GM19452 (cell line): Measurements from ENCODE around the gene RPL10A.
"Not testable (repeated sequence)": the region's sequence is repeated elsewhere in the genome, so short reads cannot be mapped to it uniquely, and the experiment has no call there.

Experiments used
- ATAC-seq: cut with Tn5 transposase; IDR thresholded peaks from one replicate; pipeline ENCODE4 v1.9.1; 2021; ENCODE audit not compliant: unreplicated experiment

RPL10A gene

DNA sequence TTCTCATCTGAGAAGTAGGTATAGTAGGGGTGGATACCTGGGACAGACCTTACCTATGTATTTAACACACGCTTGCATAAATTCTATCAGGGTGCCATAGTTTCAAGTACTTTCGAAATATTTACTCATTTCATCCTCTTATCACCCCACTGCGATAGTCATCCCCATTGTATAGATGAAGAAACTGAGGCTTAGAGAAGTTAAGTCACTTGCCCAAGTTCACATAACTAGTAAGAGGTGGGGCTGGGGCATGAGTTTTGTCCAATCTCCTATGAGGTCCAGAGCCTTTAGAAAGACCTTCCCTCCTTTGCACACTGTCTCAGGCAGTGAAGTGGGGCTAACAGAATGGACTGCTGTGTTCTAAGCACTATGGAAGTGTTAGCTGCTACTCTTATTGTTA is 38.3 kb downstream of the RPL10A start:
- ATAC-seq: no peak

DNA sequence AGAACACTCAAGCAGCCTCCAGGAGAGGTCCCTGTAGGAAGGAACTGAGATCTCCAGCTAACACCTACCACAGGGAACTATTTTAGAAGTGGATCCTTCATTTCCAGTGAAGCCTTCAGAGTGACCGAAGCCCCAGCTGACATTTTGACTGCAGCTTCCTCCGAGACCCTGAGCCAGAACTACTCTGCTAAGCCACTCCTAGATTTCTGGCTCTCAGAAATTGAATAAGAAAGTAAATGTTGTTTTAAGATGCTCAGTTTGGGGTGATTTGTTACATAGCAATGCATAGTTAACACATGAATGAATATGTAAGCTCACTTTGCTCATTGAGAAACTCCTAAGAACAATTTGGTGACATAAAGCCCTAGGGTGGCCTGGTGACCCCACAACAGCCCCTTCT is 39.0 kb downstream of the RPL10A start:
- no peak for ATAC-seq

DNA sequence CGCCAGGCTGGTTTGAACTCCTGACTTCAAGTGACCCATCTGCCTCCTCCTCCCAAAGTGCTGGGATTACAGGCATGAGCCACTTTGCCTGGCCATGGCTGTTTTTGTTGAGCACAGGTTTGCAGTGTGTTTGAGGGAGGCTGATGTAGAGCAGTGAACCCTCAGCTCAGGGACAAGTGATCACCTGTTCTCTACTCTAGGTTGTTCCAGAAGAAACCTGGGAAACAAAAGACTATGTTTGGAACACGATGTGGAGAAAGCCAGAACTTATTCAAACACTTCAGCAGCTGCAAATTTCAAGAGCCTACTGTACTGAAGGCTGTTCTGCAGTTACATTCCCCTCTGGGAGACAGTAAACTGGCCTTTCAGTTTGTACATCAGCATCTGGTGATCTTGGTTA is 39.8 kb downstream of the RPL10A start:
- no peak for ATAC-seq

DNA sequence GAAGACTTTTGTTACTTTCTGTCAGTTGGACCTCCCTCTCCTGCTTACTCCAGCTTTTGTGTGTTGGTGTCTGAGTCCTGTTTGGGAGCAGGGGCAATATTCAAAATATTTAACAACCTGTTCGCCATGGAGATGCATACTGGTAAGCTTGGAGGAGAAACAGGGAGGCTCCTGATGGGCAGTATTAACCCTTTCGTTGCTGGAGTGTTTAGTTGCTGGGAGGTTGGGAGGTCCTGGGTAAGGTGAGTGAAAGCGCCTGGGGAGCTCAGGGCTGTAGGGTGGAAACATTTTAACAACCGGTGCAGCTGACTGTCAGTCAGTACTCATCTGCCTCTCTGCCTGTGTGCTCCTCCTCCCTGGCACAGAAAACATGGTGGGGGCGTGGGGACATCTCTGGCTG is 40.3 kb downstream of the RPL10A start:
- ATAC-seq: no peak

DNA sequence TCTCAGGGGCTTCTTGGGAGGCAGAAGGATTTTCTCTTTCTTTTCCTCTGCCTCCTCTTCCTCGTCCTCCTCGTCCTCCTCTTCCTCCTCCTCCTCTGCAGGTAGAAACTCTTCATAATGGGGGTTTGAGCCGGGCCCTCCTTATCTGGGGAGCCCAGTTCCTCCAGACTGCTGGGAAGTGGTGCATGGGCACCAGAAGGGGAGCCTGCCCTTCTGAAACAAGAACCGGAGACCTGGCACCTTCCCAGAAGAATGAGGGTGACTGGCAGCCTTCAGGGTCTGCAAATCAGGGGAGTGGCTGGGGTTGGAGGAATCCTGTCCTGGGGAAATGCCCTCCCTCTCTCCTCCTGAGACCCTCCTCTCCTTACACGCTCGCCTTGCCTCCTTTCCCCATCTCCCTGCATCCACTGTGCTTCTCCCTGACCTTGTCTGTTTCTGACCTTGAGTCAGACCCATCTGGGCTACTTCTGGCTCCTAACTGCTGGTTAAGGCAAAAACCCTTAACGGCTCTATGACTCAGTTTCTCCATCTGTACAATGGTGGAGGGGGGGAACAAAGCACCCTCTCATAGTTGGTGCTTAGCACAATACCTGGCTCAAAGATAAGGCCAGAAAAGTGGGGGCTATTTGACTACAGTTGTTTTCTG is 42.8 kb downstream of the RPL10A start:
- ATAC-seq: no peak

DNA sequence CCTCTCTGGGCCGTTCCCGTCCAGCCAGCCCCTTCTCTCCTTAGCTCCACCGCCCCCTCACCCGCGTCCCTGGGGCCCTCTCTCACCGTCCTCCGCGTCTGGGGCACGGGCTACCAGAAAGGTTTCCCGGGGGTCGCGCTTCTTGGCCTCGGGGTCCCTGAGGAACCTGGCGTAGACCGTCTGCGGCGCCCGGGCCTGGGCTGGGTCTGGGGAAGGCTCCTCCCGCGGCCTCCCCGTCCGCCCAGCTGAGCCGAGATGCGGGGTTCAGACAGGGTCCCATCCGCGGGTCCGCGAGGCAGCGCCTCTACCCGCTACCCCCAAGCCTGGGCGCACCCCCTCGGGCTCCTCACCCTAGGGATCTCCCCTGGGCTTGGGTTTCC is 43.4 kb downstream of the RPL10A start:
- ATAC-seq: no peak

DNA sequence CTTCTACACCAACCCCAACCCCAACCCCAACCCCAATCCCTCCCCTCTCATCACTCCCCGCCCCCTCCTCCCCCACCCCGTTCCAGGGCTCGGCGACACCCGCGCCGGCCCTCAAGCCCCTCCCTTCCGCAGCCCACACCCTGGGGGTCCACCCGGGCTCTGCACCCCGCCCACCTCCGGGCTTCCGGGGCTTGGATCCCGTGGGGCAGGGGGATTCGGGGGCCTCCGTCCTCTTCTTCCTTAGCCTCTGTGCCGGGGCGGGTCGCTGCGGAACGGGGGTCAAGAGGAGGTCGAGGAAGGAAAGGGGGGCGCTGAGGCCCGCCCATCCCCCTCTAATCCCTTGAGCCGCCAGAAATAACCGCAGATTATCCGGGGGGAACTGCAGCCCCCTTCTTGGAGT is 43.8 kb downstream of the RPL10A start:
- ATAC-seq: no peak

DNA sequence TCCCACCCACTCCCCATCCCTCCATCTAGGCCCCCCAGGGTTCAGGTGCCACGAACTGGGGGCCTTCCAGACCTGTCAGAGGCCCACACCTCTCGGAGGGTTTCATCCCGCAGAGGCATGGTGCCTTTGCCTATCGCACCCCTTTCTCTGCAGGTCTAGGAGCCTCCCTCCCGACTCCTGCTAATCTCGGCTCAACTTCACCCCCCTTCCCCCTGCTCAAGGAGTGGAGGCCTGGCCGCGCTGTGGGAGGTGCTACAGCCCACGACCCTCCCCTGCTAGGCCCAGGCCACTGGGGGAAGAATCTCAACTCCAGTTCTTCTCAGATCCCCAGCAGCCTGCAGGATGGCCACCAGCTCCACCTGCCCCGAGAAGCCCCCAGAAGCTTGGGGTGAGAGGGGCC is 44.5 kb downstream of the RPL10A start, which contains the start of gene TULP1:
Gene TULP1, minus strand, starts transcription at position 157 of the 400 bp plus-strand sequence. Its CDS starts 38 bp downstream, at position 119.
- ATAC-seq: no peak

DNA sequence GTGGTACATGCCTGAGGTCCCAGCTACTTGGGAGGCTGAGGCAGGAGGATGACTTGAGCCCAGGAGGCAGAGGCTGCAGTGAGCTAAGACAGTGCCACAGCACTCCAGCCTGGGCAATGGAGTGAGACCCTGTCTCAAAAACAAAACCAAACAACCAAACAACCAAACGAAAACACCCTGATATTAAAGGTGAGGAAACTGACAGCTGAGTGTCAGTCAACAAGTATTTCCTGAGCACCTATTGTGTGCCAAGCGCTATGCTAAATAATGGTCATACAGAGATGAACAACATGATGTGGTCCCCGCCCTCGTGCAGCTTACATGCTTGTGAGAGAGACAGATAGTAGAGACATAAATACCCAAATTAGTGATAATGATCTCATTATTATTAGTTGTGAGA is 46.4 kb downstream of the RPL10A start:
- ATAC-seq: no peak

DNA sequence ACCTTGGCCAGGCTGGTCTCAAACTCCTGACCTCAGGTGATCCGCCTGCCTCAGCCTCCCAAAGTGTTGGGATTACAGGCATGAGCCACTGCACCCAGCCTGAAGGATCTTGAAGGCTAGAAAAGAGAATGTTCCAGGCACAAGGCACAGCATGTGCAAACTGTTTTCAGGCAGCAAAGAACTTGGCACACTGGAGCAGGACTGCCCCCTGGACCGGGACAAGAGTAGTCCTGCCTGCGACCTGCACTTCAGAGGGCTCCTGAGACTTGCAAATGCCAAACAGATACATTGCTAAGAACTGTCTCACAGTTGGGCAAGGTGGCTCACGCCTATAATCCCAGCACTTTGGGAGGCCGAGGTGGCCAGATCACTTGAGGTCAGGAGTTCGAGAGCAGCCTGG is 47.7 kb downstream of the RPL10A start:
- not testable (repeated sequence) for ATAC-seq

DNA sequence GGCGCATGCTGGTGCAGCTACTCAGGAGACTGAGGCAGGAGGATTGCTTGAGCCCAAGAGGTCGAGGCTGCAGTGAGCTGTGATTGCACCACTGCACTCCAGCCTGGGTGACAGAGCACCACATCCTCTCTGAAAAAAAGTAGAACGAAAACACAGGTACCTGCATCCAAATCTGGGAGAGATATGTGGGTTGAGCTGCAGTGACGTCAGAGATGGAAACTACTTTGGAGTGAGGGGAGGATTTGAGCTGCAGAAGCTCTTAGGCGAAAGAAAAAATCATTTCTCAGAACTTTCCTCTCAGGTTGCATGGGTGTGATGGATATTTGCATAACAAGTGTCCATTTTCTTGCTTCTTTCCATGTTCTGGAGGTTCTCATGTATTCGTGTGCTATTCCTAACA is 48.5 kb downstream of the RPL10A start:
- no peak for ATAC-seq

DNA sequence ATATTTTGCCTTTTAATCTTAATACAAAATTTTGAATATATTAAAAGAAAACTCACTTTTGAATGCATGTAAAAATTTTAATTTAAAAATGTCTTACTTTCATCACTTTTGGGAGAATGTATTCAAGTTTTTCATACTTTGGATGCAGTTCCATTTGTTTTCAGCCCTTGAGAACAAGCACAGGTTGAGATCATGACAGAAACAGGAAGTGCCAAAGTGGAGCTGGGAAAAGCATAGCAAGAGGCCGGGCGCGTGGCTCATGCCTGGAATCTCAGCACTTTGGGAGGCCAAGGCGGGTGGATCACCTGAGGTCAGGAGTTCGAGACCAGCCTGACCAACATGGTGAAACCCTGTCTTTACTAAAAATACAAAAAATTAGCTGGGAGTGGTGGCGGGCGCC is 49.8 kb downstream of the RPL10A start:
- ATAC-seq: not testable (repeated sequence)

DNA sequence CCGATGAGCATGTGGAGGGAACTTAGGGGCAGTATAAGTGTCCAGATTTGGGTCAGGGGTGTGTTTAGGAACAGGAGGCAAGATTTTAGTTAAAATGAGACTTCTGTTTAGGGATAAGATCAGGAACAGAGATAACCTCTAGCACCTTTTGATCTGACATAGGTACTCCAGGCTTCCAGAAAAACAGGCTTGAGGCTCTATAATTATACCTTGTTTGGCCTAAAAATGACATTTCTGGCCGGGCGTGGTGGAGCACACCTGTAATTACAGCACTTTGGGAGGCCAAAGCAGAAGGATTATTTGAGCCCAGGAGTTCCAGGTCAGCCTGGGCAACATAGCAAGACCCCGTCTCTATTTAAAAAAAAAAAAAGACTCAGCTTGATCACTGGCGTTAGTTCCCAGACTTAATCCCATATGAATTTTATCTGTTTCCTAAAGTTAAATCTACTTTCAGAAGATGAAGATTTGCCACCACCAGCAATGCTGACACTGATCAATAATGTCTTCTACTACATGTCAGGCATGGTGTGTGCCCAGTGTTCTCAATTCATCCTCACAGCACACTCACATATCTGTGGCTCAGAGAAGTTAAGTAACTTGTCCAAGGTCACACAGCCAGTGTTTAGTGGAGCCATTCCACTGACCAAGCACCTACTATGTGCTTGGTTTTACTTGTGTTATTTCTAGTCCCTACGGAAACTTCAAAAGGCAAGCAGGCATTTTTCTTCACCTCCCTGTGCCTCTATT is 50.5 kb downstream of the RPL10A start:
- no peak for ATAC-seq

DNA sequence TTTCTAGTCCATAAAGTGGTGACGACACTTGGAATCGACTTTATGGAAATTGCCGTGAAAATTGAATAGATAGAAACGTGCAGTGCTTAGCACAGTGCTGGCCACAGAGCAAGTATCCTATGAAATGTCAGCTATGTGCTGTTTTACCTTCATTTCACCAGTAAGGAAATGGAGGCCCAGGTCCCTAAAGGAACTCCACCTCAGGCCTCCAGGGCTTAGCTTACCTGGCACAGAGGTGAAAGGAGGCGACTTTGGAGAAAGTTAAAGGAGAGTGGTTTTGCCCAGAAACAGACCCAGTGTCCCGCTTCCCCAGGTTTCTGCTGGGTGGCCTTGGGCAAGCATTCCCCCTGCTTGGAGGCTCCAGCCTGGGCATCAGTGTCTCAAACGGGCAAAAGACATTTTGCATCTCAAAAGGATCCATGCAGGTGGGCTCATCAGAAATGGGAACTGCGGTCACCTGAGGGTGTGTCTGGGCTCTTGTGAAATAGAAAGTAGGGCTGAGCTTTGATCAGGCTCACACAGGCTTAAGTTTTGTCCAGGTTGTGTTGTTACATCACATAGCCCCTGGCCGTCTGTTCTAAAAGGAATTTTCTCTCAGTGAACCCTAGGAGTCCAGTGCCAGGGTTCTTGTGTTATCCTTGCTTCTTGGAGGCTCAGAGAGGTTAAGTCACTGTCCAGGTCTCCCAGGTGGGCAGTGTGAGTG is 51.3 kb downstream of the RPL10A start:
- ATAC-seq: no peak
